ENCODE data around the gene FIZ1.
A peak's percentile ranks its signal among the peaks of the same experiment; 100 is the strongest.

FIZ1 gene

DNA sequence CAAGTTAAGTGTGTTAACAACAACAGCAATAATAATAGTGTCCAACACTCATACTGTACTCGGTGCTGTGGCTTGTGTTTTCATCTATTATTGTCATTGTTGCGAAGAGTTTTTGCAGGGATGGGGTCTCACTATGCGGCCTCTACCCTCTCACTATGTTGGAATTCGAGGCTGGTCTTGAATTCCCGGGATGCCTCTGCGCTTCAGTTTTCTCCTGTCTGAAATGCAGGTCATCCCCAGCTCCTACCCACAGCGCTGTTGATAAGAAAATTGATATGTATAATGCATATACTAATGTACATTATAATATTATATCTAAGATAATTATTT, 49.0 kb downstream of the FIZ1 start:
- no peak overlapping the region for H3K4me3 ChIP-seq
- no peak overlapping the region for H3K27ac ChIP-seq

DNA sequence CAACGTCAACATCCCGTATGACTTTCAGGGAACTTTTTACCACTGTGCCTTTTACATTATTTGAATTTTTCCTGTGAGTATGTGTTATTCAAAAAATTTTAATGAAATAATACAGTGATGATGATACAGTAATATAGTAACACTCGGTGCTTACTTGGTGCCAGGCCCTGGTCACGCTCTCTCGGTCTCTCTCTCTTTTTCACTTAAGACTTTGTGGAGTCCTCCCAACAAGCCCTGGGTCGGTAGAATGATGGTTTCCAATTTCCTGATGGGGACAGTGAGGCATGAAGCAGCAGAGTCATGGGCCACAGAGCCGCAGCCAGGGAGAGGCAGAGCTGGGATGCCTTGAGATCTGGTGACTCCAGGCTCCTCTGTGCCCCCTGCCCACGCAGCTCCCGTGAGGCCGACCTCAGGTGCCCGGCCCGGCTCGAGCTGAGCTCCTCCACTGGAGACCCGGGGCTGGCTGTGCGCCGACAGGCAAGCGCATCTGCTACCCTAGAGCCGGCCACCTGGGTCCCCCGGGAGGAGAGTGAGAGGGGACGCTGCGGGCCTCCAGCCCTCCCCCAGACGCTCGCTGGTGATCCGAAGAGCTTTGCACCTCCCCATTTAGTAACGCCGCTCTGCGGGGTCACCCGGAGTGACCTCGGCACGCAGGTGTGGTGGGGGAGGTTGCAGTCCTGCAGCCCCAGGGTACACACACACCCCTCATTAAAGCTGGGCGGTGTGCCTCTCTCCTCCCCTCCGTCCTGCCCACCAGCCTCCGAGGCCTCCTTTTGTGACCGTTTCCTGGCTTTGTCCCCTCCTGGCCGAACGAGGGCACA, 49.6 kb downstream of the FIZ1 start:
- Histone ChIP-seq H3K4me3 (no peak overlapping the region), H3K27ac (peak overlapping the region in 7 of 21 experiments; percentile 2 to 56 (median 50))

DNA sequence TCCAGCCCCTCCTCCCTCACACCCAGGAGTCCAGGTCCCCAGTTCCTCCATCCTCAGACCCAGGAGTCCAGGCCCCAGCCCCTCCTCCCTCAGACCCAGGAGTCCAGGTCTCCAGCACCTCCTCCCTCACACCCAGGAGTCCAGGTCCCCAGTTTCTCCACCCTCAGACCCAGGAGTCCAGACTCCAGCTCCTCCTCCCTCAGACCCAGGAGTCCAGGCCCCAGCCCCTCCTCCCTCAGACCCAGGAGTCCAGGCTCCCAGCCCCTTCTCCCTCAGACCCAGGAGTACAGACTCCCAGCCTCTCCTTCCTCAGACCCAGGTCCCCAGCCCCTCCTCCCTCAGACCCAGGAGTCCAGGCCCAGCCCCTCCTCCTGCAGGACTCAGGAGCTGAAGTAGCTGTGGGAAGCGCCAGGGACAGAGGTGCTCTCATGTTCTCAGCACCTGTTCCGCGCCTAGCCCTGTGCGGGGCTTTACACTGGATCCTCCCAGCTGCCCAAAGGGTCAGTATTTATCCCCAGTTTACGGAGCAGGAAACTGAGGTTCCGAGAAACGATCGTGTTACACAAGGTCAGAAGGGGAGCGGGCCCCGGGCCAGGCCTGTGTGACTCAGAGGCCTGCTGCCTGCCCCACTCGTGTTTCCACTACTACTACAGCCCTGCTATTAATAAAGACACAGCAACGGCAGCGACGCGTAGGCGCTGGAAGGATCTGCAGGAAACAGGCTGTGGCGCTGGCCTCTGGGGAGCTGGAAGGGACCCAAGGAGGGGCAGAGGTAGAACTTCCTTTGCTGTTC, 52.3 kb downstream of the FIZ1 start:
- Histone ChIP-seq H3K4me3 (no peak overlapping the region), H3K27ac (peak overlapping the region in 10 of 21 experiments; percentile 17 to 79 (median 46))

DNA sequence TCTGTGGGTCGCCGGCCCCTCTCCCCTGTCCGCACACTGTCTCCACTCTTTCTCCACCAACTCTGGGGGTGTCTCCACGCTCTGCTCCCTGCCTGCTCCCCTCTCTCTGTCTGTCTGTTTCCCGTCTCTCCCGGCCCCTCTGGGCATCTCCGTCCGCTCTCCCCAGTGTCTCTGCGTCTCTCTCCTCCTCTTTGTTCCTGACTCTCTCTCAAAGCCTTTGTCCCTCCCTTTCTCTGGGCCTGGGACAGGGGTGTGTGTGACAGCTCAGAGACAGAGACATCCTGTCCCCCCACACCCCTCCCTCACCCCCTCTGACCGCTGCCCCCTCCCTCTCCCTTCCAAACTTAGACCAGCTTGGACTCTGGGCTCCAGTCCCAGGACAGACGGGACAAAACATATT, 53.3 kb downstream of the FIZ1 start:
- peak overlapping the region in 2 of 21 experiments; percentile 49 to 79 for H3K27ac ChIP-seq

DNA sequence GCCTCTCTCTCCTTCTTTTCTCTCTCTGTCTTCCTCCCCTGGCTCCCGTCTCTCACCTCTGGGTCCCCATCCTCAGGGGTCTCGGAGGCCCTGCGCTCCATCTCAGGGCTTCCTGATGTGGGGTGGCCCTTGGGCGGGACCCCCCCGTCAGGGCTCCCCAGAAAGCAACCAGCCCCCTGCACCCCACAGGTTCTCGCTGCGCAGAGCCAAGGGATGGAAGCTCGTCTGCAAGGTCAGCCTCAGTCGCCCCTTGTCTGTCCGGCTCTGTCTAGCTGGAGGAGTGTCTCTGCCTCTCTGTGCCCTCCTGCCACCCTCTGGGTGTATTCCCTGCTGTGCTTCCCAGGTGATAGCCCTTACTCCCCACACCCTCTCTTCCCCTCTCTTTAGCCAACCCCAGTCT, 53.9 kb downstream of the FIZ1 start, which contains the start of gene SBK3:
TSS of gene SBK3 (minus strand) at position 101 of the 400 bp plus-strand sequence. CDS start at position 101, 0 bp downstream.
- no peak within 1 kb of the TSS for H3K4me3 ChIP-seq
- peak within 1 kb of the TSS in 7 of 21 experiments; percentile 18 to 79 (median 44) for H3K27ac ChIP-seq

More for the DNA sequence above, 53.3 kb downstream of the FIZ1 start:
- no peak overlapping the region for H3K4me3 ChIP-seq

DNA sequence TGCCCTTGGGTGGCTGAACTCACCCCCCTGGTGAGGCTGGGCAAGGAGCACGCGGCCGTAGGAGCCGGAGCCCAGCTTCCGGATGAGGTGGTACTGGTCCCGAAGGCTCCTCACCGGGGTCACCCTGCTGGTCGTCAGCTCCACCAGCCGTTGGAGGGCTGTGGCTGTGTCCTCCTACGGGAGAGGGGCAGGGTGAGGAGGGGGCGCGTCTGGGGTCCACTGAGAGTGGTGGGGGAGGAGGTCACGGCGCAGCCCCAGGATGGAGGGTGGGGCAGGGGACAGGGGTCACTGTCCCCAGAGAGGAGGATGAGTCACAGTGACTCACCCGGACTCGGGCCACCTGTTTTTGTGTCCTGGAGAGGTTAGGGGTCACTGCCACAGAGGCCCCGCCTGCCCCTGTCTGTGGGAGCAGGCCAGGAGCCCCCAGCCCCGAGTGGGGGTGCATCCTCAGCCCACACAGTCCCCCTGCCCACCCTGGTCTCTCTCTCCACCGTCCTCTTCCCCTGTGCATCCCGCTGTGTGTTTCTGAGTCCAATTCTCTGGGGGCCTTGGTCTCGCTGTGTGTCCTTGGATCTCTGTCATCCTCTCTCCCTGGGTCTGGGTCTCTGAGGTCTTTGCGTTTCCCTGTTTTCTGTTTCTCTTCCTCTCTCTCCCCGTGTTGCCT, 54.4 kb downstream of the FIZ1 start:
- Histone ChIP-seq H3K4me3 (no peak overlapping the region), H3K27ac (no peak overlapping the region)

DNA sequence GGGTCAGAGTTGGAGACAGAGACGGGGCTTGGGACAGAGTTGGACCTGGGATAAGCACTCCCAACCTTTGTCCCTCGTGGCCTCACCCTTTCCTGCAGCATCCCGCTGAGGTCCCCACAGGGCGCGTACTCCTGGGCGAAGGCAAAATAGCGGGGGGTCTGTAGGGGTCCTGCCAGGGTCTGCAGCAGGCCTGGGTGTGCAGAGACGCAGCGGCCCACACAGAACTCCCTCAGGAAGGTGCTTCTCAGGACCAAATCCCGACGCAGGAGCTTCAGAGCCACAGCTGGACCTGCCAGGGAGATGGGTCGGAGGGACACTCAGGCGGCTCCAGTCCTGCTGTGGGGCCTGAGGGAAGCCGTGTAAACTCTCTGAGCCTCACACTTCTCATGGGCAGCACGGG, 55.3 kb downstream of the FIZ1 start:
- no peak overlapping the region for H3K4me3 ChIP-seq
- no peak overlapping the region for H3K27ac ChIP-seq

DNA sequence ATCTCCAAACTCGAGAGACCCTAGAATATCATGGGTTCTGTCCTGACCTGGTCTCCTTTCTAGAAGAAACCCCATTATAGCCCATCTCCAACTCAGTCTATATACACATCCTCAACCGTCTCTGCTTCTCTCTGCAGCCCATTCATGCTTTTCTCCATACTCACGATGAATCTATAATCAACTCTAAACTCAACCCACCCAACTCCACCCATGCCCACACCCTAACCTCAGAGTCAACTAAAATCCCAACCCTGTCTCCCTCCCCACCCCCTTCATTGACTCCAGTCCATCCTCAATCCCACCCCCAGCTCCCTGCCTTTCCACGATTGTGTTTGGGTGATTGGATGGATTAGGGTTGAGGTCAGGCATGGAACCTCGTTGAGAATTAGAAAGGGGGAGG, 55.8 kb downstream of the FIZ1 start:
- no peak overlapping the region for H3K27ac ChIP-seq
- no peak overlapping the region for H3K4me3 ChIP-seq

DNA sequence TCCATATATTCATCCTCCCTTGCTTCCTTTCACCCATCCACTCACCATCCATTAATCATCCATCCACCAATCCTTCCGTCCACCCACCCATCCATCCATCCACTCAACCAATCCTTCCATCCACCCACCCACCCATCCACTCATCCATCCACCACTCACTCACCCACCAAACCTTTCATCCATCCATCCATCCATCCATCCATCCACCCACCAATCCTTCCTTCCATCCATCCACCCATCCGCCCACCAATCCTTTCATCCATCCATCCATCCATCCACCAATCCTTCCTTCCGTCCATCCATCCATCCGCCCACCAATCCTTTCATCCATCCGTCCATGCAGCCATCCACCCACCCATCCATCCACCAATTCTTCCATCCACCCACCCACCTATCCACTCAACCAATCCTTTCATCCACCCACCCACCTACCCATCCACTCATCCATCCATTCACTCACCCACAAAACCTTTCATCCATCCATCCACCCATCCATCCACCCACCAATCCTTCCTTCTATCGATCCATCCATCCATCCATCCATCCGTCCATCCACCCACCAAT, 56.9 kb downstream of the FIZ1 start:
- no peak overlapping the region for H3K4me3 ChIP-seq
- no peak overlapping the region for H3K27ac ChIP-seq
